HG03378 (cell line): Measurements from ENCODE around the gene FOXL2.
A peak's percentile ranks its signal among the peaks of the same experiment; 100 is the strongest.
"Not testable (repeated sequence)": the region's sequence is repeated elsewhere in the genome, so short reads cannot be mapped to it uniquely, and the experiment has no call there.

Experiments used
- ATAC-seq: cut with Tn5 transposase; IDR thresholded peaks from one replicate; pipeline ENCODE4 v1.9.1; 2021; ENCODE audit warnings: mild to moderate bottlenecking, moderate library complexity; ENCODE audit not compliant: unreplicated experiment

Gene FOXL2

GRCh38 chr3:138933981-138934691 is 12.8 kb downstream of the FOXL2 start:
- no peak for ATAC-seq

- ATAC-seq, result no peak
Measured at GRCh38 chr3:138933068-138933668, 13.8 kb downstream of the FOXL2 start.

GRCh38 chr3:138928727-138929372 is 18.1 kb downstream of the FOXL2 start:
- no peak for ATAC-seq

- ATAC-seq, result peak; percentile 80
Measured at GRCh38 chr3:138923531-138923994, 23.4 kb downstream of the FOXL2 start.

GRCh38 chr3:138922400-138922799 is 24.5 kb downstream of the FOXL2 start:
- not testable (repeated sequence) for ATAC-seq

- no peak for ATAC-seq
Measured at GRCh38 chr3:138921316-138922292, 25.3 kb downstream of the FOXL2 start.

GRCh38 chr3:138919325-138919724 is 27.6 kb downstream of the FOXL2 start:
- ATAC-seq, result no peak

- no peak for ATAC-seq
Measured at GRCh38 chr3:138916824-138917223, 30.1 kb downstream of the FOXL2 start.

- peak; percentile 63 for ATAC-seq
Measured at GRCh38 chr3:138915503-138916498, 31.1 kb downstream of the FOXL2 start.

- ATAC-seq, result peak; percentile 31
Measured at GRCh38 chr3:138914870-138915502, 32.0 kb downstream of the FOXL2 start.

GRCh38 chr3:138913766-138914165 is 33.2 kb downstream of the FOXL2 start:
- no peak for ATAC-seq

GRCh38 chr3:138912237-138912636 is 34.7 kb downstream of the FOXL2 start:
- ATAC-seq, result no peak

GRCh38 chr3:138911621-138912020 is 35.3 kb downstream of the FOXL2 start:
- no peak for ATAC-seq

- ATAC-seq, result no peak
Measured at GRCh38 chr3:138909904-138910303, 37.0 kb downstream of the FOXL2 start.

- ATAC-seq, result no peak
Measured at GRCh38 chr3:138908846-138909245, 38.1 kb downstream of the FOXL2 start.

GRCh38 chr3:138907539-138907938 is 39.4 kb downstream of the FOXL2 start:
- ATAC-seq, result no peak

- ATAC-seq, result no peak
Measured at GRCh38 chr3:138902171-138902570, 44.8 kb downstream of the FOXL2 start.

GRCh38 chr3:138901567-138901966 is 45.4 kb downstream of the FOXL2 start:
- ATAC-seq, result no peak

- ATAC-seq, result no peak
Measured at GRCh38 chr3:138899351-138899991, 47.5 kb downstream of the FOXL2 start.
